GM10847 (cell line): ENCODE results near the gene RBX1.

ENCODE experiments used
- POLR2A ChIP-seq: IDR thresholded peaks from 2 replicates; pipeline ENCODE4 v1.6.1; 2011; ENCODE audit not compliant: insufficient read length; ENCODE audit errors: extremely low read depth

Gene RBX1

DNA sequence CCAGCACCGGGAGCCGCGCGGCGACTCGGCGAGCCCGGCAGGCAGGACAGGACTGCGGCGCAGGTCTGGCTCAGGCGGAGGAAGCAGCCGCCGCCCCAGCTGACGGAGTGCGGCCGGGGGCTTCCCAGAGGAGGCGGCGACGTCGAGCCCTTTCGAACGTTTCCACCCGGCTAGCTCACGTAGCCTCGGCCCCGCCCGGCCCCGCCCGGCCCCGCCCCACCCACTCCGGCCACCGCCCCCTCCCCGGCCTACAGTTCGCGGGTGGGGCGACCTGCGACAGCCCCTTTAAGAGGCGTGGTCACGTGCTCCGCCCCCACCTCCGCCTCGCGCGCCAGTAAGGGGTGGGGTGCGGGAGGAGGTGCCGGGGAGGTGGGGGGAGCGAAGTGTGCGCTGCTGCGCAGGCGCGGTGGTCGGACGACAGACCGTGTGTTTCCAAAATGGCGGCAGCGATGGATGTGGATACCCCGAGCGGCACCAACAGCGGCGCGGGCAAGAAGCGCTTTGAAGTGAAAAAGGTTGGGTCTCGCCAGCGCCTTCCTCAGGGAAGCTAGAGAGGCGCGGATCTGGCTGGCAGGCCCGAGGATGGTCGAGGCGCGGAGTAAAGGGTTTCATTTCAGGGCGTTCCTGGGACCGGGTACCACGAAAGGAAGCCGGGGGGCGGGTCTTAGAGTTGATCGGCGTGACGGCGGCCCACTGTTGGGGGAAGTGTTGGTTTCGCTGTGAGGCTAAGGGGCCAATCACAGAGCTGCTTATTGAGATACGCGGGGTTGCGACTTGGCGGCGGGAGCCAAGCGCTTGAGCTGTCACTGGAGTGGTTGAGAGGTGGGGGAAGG, at the start of gene RBX1:
Gene RBX1, plus strand, starts transcription at position 417 of the 833 bp plus-strand sequence. Its CDS starts 21 bp downstream, at position 438.
- peak; percentile 96 for TF ChIP-seq POLR2A

DNA sequence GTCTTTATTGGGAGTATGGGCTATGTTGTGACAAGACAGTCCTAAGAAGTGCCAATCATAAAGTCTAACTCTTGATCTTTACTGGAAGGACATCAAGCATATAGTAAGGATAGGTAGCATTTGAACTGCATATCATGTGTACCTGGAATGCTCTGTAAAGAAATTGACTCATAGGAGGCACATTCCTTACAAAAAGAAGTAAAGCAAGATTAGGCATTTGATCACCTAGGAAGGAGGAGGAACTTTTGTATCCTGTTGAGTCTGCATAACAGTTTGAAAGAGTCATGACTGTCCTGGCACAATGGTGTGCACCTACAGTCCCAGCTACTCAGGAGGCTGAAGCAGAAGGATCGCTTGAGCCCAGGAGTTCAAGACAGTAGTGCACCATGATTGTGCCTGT, 47.1 kb upstream of the RBX1 start:
- TF ChIP-seq POLR2A: no peak

DNA sequence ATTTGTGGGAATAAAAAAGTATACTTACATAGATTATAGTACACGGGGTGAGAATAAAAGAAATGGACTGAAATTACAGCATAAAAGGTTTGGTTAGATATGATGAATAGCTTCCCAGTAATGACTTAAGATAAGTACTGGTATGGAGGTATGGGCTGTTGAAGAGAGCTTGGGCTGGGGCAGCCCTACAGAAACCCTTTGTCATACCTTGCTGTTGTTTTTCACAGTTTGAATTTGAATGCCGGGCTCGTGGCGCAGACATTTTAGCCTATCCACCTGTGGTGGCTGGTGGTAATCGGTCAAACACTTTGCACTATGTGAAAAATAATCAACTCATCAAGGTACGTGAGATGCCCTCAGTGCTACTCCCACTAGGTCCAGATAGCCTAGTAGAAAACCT, 42.3 kb upstream of the RBX1 start:
- no peak for TF ChIP-seq POLR2A

- no peak for TF ChIP-seq POLR2A
Observed at GRCh38 chr22:40911772-40912171, 39.4 kb upstream of the RBX1 start.

GRCh38 chr22:40919446-40919845, 31.7 kb upstream of the RBX1 start:
- TF ChIP-seq POLR2A: no peak

GRCh38 chr22:40920526-40920925, 30.7 kb upstream of the RBX1 start:
- no peak for TF ChIP-seq POLR2A

GRCh38 chr22:40922484-40923303, 28.5 kb upstream of the RBX1 start:
- no peak for TF ChIP-seq POLR2A

- TF ChIP-seq POLR2A: no peak
Observed at GRCh38 chr22:40928657-40929056, 22.5 kb upstream of the RBX1 start.

DNA sequence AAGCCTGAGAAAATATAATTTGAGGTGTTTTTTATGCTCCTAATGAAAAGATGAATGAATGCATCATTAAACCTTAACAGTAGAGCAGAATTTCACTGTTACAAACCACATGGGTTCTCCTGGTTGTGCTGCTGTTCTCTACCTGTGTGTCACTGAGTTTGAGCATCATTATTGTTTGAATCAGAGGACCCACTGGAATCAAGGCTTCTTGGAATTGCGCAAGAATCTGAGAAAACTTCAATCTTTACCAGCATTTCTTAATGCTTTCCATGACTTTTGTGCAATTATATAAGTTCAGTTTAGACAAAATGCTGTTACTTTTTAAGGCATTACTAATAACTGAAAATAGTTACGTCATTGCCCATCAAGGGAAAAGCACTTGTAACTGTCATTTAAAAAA, 18.8 kb upstream of the RBX1 start:
- no peak for TF ChIP-seq POLR2A

GRCh38 chr22:40939202-40939601, 12.0 kb upstream of the RBX1 start:
- TF ChIP-seq POLR2A: no peak

DNA sequence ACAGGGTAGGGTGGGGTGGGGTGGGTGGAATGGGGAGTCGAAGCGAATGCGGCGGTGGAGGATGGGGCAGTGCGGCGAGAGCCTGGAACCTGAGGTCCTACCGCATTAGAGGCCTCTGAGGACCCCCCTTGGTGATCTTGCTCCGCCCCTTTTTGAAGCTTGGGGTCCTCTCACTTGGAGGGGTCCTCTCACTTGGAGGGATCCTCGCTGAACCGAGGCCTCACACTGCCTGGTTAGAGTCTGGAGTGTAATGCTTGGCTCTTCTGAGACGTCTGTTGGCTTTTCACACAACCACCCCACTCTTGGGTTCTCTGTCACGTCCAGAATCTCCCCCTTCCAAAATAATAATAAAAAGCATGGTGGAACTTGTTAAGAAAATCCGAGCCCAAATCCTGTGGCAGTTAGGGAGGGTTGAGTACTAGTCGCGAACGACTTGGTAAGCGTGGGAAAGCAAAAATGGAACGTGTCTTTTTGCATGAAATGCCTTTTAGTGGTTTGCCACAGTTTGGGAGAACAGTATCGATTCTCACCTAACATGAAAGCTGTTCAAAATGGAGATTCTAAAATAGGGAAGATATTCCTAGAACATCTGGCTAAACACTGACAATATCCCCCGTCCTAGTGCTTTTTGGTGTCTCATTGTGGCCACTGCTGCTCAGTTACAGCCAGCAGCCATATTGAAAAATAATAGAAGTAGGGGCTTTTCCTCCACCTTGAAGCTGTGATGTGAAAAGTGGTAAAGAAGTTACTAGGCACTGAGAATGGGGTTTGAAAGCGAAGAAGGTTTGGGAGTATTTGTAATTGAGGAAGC, 822 bp downstream of the RBX1 start:
- no peak for TF ChIP-seq POLR2A

DNA sequence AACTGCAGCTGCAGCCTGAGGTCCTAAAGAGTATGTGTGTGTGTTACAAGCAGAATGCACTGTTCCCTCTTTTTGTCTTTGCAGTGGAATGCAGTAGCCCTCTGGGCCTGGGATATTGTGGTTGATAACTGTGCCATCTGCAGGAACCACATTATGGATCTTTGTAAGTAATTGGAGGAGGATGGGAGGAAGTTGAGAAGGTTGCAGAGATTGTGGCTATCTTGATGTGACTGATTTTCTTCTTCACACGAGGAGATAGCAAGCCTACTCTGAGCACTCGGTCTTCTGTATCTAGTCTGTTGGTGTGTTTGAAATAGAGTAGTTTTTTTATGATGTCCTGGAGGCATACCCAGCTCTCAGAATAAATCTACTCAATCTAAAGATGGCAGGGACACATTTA, 2.3 kb downstream of the RBX1 start:
- no peak for TF ChIP-seq POLR2A

- TF ChIP-seq POLR2A: no peak
Observed at GRCh38 chr22:40954113-40954512, 2.9 kb downstream of the RBX1 start.

DNA sequence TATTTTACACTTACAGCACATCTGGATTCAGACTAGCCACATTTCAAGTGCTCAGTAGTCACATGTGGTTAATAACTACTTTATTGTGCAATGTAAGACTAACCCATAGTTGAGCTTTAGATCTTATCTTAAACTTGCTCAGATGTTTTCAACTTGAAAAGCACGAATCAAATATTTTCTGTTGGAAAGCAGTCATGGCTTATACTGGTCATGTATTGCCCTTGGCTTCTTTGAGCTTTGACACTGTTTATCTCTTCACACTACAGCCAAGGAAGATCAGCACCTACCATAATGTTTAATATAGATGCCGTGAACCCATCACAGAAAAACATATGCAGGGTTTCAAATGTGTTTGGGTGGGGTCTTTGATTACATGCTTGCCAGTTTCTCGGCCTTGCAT, 4.4 kb downstream of the RBX1 start:
- TF ChIP-seq POLR2A: no peak

GRCh38 chr22:40957601-40958000, 6.4 kb downstream of the RBX1 start:
- TF ChIP-seq POLR2A: no peak
